ENCODE data around the gene NKAPD1. TPM values are rescaled to one million over a fixed set of nuclear protein-coding genes. Genes with fewer than 3 reads are reported as not detected.
A peak's percentile ranks its signal among the peaks of the same experiment; 100 is the strongest.

The NKAPD1 gene
- total and polyA plus RNA-seq, 2 of the 13 experiments (the other 11 are each of a cell fraction or from before 2014, with no cell fraction given), result 11.2 to 22.5 TPM

GRCh38 chr11:112086422-112087191 is 12.5 kb downstream of the NKAPD1 start, which contains the start of the genes SDHD and TIMM8B (continued):
- TF ChIP-seq SP140L (CRISPR knock-in tag; IDR thresholded peaks at IDR 0.05; ENCODE audit: borderline replicate concordance) (0 out of 2 replicates have a peak, but pooled peaks have one; percentile 22), ZNF569 (CRISPR knock-in tag; IDR thresholded peaks at IDR 0.05; ENCODE audit: borderline replicate concordance) (0 out of 2 replicates have a peak, but pooled peaks have one; percentile 33), EP300 (IDR thresholded peaks at IDR 0.05; ENCODE audit: low read depth in 2 of 2, low read length in 2 of 2) (0 out of 4 replicates have a peak, but pooled peaks of 1 of the 2 experiments have one; percentile 5), EP300 (CRISPR knock-in tag; IDR thresholded peaks at IDR 0.05; ENCODE audit: borderline replicate concordance) (no peak), ZNF441 (CRISPR knock-in tag; IDR thresholded peaks at IDR 0.05; ENCODE audit: borderline replicate concordance) (no peak; the same call in 1 of the 2 replicates), CENPBD1 (CRISPR knock-in tag; IDR thresholded peaks at IDR 0.05; ENCODE audit: borderline replicate concordance, low read depth) (no peak), FOXK1 (CRISPR knock-in tag; IDR thresholded peaks at IDR 0.05; ENCODE audit: borderline replicate concordance, low read depth) (peak; percentile 100), ZNF780A (CRISPR knock-in tag; IDR thresholded peaks at IDR 0.05) (peak; percentile 80; the same call in 1 of the 2 replicates), SRSF1 (optimal IDR thresholded peaks at IDR 0.05; ENCODE audit: low read depth, low read length) (peak; percentile 68), FOXA1 (IDR thresholded peaks at IDR 0.05) (no peak), FOXA1 (CRISPR knock-in tag; IDR thresholded peaks at IDR 0.05) (peak; percentile 74; the same call in 1 of the 2 replicates), ASH2L (IDR thresholded peaks at IDR 0.05; ENCODE audit: insufficient read length, low read depth, low read length) (peak; percentile 86), ZNF891 (CRISPR knock-in tag; IDR thresholded peaks at IDR 0.05) (0 out of 2 replicates have a peak, but pooled peaks have one; percentile 62), SNAPC4 (CRISPR knock-in tag; IDR thresholded peaks at IDR 0.05) (no peak), NFKBIZ (CRISPR knock-in tag; IDR thresholded peaks at IDR 0.05) (0 out of 2 replicates have a peak, but pooled peaks have one; percentile 18), ARID2 (CRISPR knock-in tag; IDR thresholded peaks at IDR 0.05; ENCODE audit: borderline replicate concordance) (peak; percentile 51; the same call in 1 of the 2 replicates), ZBTB3 (CRISPR knock-in tag; IDR thresholded peaks at IDR 0.05; ENCODE audit: borderline replicate concordance, low read depth) (no peak; the same call in 1 of the 2 replicates)
- TF ChIP-seq, protein P1, sequence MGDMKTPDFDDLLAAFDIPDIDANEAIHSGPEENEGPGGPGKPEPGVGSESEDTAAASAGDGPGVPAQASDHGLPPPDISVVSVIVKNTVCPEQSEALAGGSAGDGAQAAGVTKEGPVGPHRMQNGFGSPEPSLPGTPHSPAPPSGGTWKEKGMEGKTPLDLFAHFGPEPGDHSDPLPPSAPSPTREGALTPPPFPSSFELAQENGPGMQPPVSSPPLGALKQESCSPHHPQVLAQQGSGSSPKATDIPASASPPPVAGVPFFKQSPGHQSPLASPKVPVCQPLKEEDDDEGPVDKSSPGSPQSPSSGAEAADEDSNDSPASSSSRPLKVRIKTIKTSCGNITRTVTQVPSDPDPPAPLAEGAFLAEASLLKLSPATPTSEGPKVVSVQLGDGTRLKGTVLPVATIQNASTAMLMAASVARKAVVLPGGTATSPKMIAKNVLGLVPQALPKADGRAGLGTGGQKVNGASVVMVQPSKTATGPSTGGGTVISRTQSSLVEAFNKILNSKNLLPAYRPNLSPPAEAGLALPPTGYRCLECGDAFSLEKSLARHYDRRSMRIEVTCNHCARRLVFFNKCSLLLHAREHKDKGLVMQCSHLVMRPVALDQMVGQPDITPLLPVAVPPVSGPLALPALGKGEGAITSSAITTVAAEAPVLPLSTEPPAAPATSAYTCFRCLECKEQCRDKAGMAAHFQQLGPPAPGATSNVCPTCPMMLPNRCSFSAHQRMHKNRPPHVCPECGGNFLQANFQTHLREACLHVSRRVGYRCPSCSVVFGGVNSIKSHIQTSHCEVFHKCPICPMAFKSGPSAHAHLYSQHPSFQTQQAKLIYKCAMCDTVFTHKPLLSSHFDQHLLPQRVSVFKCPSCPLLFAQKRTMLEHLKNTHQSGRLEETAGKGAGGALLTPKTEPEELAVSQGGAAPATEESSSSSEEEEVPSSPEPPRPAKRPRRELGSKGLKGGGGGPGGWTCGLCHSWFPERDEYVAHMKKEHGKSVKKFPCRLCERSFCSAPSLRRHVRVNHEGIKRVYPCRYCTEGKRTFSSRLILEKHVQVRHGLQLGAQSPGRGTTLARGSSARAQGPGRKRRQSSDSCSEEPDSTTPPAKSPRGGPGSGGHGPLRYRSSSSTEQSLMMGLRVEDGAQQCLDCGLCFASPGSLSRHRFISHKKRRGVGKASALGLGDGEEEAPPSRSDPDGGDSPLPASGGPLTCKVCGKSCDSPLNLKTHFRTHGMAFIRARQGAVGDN (CRISPR knock-in tag; IDR thresholded peaks at IDR 0.05), result peak; percentile 94
